Trophoblast cell (in vitro differentiated cells and primary cell): Measurements from ENCODE around the gene BEX4.

Experiments
- DNase-seq, 2 donors: peaks; one replicate each; pipeline ENCODE4 v3.0.0-alpha.2; 2016
- H2AFZ ChIP-seq: 2 replicates; pipeline ENCODE4 v1.6.1; 2013; ENCODE audit warnings: low read length, moderate library complexity, mild to moderate bottlenecking; ENCODE audit not compliant: insufficient read depth, poor library complexity
- H2AK5ac ChIP-seq: 2 replicates; pipeline ENCODE4 v1.6.1; 2013; ENCODE audit warnings: mild to moderate bottlenecking, low read length
- H2BK120ac ChIP-seq: 2 replicates; pipeline ENCODE4 v1.6.1; 2013; ENCODE audit warnings: low read length, mild to moderate bottlenecking, moderate library complexity; ENCODE audit not compliant: insufficient read depth, poor library complexity
- H2BK12ac ChIP-seq: 2 replicates; pipeline ENCODE4 v1.6.1; 2013; ENCODE audit warnings: mild to moderate bottlenecking, low read length, moderate library complexity
- H2BK5ac ChIP-seq: 2 replicates; pipeline ENCODE4 v1.6.1; 2013; ENCODE audit warnings: low read length, low read depth, moderate library complexity, mild to moderate bottlenecking; ENCODE audit not compliant: poor library complexity
- H3K14ac ChIP-seq: 2 replicates; pipeline ENCODE4 v1.6.1; 2013; ENCODE audit warnings: mild to moderate bottlenecking, low read length
- H3K18ac ChIP-seq: 2 replicates; pipeline ENCODE4 v1.6.1; 2013; ENCODE audit warnings: mild to moderate bottlenecking, low read length
- H3K23ac ChIP-seq: 2 replicates; pipeline ENCODE4 v1.6.1; 2013; ENCODE audit warnings: low read length
- H3K27ac ChIP-seq: 2 replicates; pipeline ENCODE4 v1.5.1; 2013; ENCODE audit warnings: low read depth, mild to moderate bottlenecking, inconsistent platforms, low read length, moderate library complexity
- H3K27me3 ChIP-seq: 2 replicates; pipeline ENCODE4 v1.6.1; 2013; ENCODE audit warnings: inconsistent platforms, mild to moderate bottlenecking, low read length, moderate library complexity; ENCODE audit not compliant: insufficient read depth
- H3K36me3 ChIP-seq, 2 experiments: 1 replicate in 1 of 2; 2 replicates in 1 of 2; pipeline ENCODE4 v1.6.1; 2013; ENCODE audit warnings: low read length in 2 of 2, mild to moderate bottlenecking in 2 of 2, moderate library complexity in 1 of 2; ENCODE audit not compliant: insufficient read depth in 2 of 2, control insufficient read depth in 1 of 2
- H3K4ac ChIP-seq: 2 replicates; pipeline ENCODE4 v1.6.1; 2013; ENCODE audit warnings: low read depth, mild to moderate bottlenecking, low read length, moderate library complexity
- H3K4me1 ChIP-seq, 2 experiments: 1 replicate in 1 of 2; 2 replicates in 1 of 2; pipeline ENCODE4 v1.6.1; 2013; ENCODE audit warnings: low read length in 2 of 2, mild to moderate bottlenecking in 2 of 2, moderate library complexity in 1 of 2; ENCODE audit not compliant: insufficient read depth in 2 of 2, control insufficient read depth in 1 of 2
- H3K4me2 ChIP-seq: 2 replicates; pipeline ENCODE4 v1.6.1; 2013; ENCODE audit warnings: inconsistent platforms, mild to moderate bottlenecking, low read length, moderate library complexity
- H3K4me3 ChIP-seq: 2 replicates; pipeline ENCODE4 v1.5.1; 2013; ENCODE audit warnings: mild to moderate bottlenecking, low read depth, low read length, inconsistent platforms
- H3K79me1 ChIP-seq: one replicate; pipeline ENCODE4 v1.6.1; 2013; ENCODE audit warnings: low read length
- H3K79me2 ChIP-seq: 2 replicates; pipeline ENCODE4 v1.6.1; 2013; ENCODE audit warnings: low read length, mild to moderate bottlenecking; ENCODE audit not compliant: control insufficient read depth, insufficient read depth, poor library complexity
- H3K9ac ChIP-seq: 2 replicates; pipeline ENCODE4 v1.6.1; 2013; ENCODE audit warnings: mild to moderate bottlenecking, low read length
- H3K9me3 ChIP-seq: 2 replicates; pipeline ENCODE4 v1.6.1; 2013; ENCODE audit warnings: low read depth, mild to moderate bottlenecking, control low read depth, inconsistent platforms, low read length; ENCODE audit not compliant: insufficient read depth
- H4K12ac ChIP-seq: 2 replicates; pipeline ENCODE4 v1.6.1; 2013; ENCODE audit warnings: low read depth, mild to moderate bottlenecking, low read length, moderate library complexity
- H4K8ac ChIP-seq: 2 replicates; pipeline ENCODE4 v1.6.1; 2013; ENCODE audit warnings: low read depth, mild to moderate bottlenecking, low read length, moderate library complexity
- H4K91ac ChIP-seq: one replicate; pipeline ENCODE4 v1.6.1; 2013; ENCODE audit warnings: low read depth, mild to moderate bottlenecking, low read length, moderate library complexity
- WGBS: extraction: QIAGEN DNeasy Blood & Tissue Kit; methylation state at CpG from one replicate; pipeline ENCODE4 v1.1.7; 2013; ENCODE audit warnings: missing lambda C conversion rate; ENCODE audit not compliant: insufficient read length, insufficient coverage; ENCODE audit errors: extremely low coverage; 5-methylcytosine and 5-hydroxymethylcytosine counted together

BEX4 gene

GRCh38 chrX:103236296-103236695, 21.4 kb downstream of the BEX4 start:
- H3K27ac ChIP-seq = no peak overlapping the region
- no peaks in the 10 kb centered on the region for H3K36me3 ChIP-seq
- H3K4me1 ChIP-seq = no peaks in the 10 kb centered on the region
- no peak overlapping the region for H2AFZ ChIP-seq
- H3K9ac ChIP-seq = no peak overlapping the region
- H2AK5ac ChIP-seq = no peak overlapping the region
- no peak overlapping the region for H3K4me2 ChIP-seq
- no CpG with 5 or more reads among the region's 1 CpG for WGBS
- H2BK120ac ChIP-seq = no peak overlapping the region
- no peak overlapping the region for H4K91ac ChIP-seq
- no peak overlapping the region for H3K4me3 ChIP-seq
- no peak overlapping the region for H3K14ac ChIP-seq
- H3K79me1 ChIP-seq = no peaks in the 10 kb centered on the region
- H3K9me3 ChIP-seq = no peaks in the 10 kb centered on the region
- H3K4ac ChIP-seq = no peak overlapping the region
- H2BK5ac ChIP-seq = no peak overlapping the region
- H4K8ac ChIP-seq = no peak overlapping the region
- H4K12ac ChIP-seq = no peak overlapping the region
- no peak overlapping the region for H3K18ac ChIP-seq
- no peaks in the 10 kb centered on the region for H3K27me3 ChIP-seq
- H2BK12ac ChIP-seq = no peak overlapping the region
- no peak for DNase-seq
- H3K23ac ChIP-seq = no peak overlapping the region
- no peaks in the 10 kb centered on the region for H3K79me2 ChIP-seq

GRCh38 chrX:103240155-103240554, 25.2 kb downstream of the BEX4 start:
- Histone ChIP-seq H4K8ac (no peak overlapping the region), H3K4ac (no peak overlapping the region), H4K91ac (no peak overlapping the region), H2BK120ac (no peak overlapping the region), H3K23ac (no peak overlapping the region), H3K79me2 (no peaks in the 10 kb centered on the region), H3K4me2 (no peak overlapping the region), H3K4me1 (no peaks in the 10 kb centered on the region), H3K79me1 (no peaks in the 10 kb centered on the region), H2BK5ac (no peak overlapping the region), H3K4me3 (no peak overlapping the region), H3K27ac (no peak overlapping the region), H3K9me3 (no peaks in the 10 kb centered on the region), H2BK12ac (no peak overlapping the region), H2AFZ (no peak overlapping the region), H3K36me3 (no peaks in the 10 kb centered on the region), H3K9ac (no peak overlapping the region), H3K14ac (no peak overlapping the region), H2AK5ac (no peak overlapping the region), H3K27me3 (no peaks in the 10 kb centered on the region), H3K18ac (no peak overlapping the region), H4K12ac (no peak overlapping the region)
- DNase-seq = no peak

GRCh38 chrX:103248553-103248952, 33.6 kb downstream of the BEX4 start:
- Histone ChIP-seq H3K14ac (no peak overlapping the region), H3K4me1 (peaks cover 4 to 7% of the 10 kb centered on the region in 2 experiments), H2BK12ac (no peak overlapping the region), H3K18ac (no peak overlapping the region), H3K79me2 (no peaks in the 10 kb centered on the region), H2BK5ac (no peak overlapping the region), H3K27ac (no peak overlapping the region), H3K4me3 (no peak overlapping the region), H4K12ac (no peak overlapping the region), H2BK120ac (no peak overlapping the region), H3K9ac (no peak overlapping the region), H4K91ac (no peak overlapping the region), H3K79me1 (peaks cover 8% of the 10 kb centered on the region), H3K4me2 (no peak overlapping the region), H2AFZ (no peak overlapping the region), H3K27me3 (no peaks in the 10 kb centered on the region), H3K23ac (no peak overlapping the region), H3K36me3 (peaks cover 0 to 5% of the 10 kb centered on the region in 2 experiments), H3K4ac (no peak overlapping the region), H2AK5ac (no peak overlapping the region), H3K9me3 (no peaks in the 10 kb centered on the region), H4K8ac (no peak overlapping the region)
- peak in 1 of 2 donors; percentile 51 for DNase-seq

GRCh38 chrX:103249805-103250204, 34.9 kb downstream of the BEX4 start:
- Histone ChIP-seq H3K18ac (no peak overlapping the region), H4K12ac (no peak overlapping the region), H3K23ac (no peak overlapping the region), H2AK5ac (no peak overlapping the region), H3K14ac (no peak overlapping the region), H3K36me3 (peaks cover 0 to 5% of the 10 kb centered on the region in 2 experiments), H3K4me1 (peaks cover 4 to 9% of the 10 kb centered on the region in 2 experiments), H4K8ac (no peak overlapping the region), H3K4ac (no peak overlapping the region), H3K79me2 (no peaks in the 10 kb centered on the region), H2BK5ac (no peak overlapping the region), H2BK120ac (no peak overlapping the region), H3K4me2 (no peak overlapping the region), H3K4me3 (no peak overlapping the region), H2BK12ac (no peak overlapping the region), H3K79me1 (peaks cover 18% of the 10 kb centered on the region), H2AFZ (no peak overlapping the region), H4K91ac (no peak overlapping the region), H3K27ac (peak overlapping the region; percentile 70), H3K27me3 (no peaks in the 10 kb centered on the region), H3K9ac (no peak overlapping the region), H3K9me3 (no peaks in the 10 kb centered on the region)
- no peak for DNase-seq
- no CpG with 5 or more reads among the region's 1 CpG for WGBS
